Astrocyte (in vitro differentiated cells and primary cell): Measurements from ENCODE around the gene SPIB. TPM values are rescaled to one million over a fixed set of nuclear protein-coding genes. Genes with fewer than 3 reads are reported as not detected.

Source experiments
- DNase-seq: peaks from one replicate; pipeline ENCODE4 v3.0.0-alpha.2; 2010; ENCODE audit warnings: low read depth
- FAIRE-seq: peaks from 2 replicates; lab custom pipeline; 2011; peaks lifted over from hg19 to GRCh38; lab: Jason Lieb, UNC
- H2AFZ ChIP-seq: 2 replicates; pipeline ENCODE4 v1.6.0; 2012; ENCODE audit warnings: low read depth, low read length, inconsistent platforms
- H3K27ac ChIP-seq: 2 replicates; pipeline ENCODE4 v1.5.1; 2011; ENCODE audit warnings: low read depth, low read length, inconsistent platforms
- H3K27me3 ChIP-seq: 2 replicates; pipeline ENCODE4 v1.6.0; 2011; ENCODE audit warnings: low read length, inconsistent platforms; ENCODE audit not compliant: insufficient read depth
- H3K36me3 ChIP-seq: 2 replicates; pipeline ENCODE4 v1.5.1; 2011; ENCODE audit warnings: low read length, inconsistent platforms; ENCODE audit not compliant: insufficient read depth
- H3K4me1 ChIP-seq: 2 replicates; pipeline ENCODE4 v1.5.1; 2011; ENCODE audit warnings: low read length, inconsistent platforms; ENCODE audit not compliant: insufficient read depth
- H3K4me2 ChIP-seq: 2 replicates; pipeline ENCODE4 v1.6.0; 2012; ENCODE audit warnings: low read length, inconsistent platforms
- H3K4me3 ChIP-seq: 2 replicates; pipeline ENCODE4 v1.5.1; 2011; ENCODE audit warnings: low read depth, mild to moderate bottlenecking, low read length, inconsistent platforms; ENCODE audit not compliant: insufficient read depth
- H3K79me2 ChIP-seq: 2 replicates; pipeline ENCODE4 v1.6.0; 2012; ENCODE audit warnings: mild to moderate bottlenecking, low read length, inconsistent platforms; ENCODE audit not compliant: insufficient read depth
- H3K9ac ChIP-seq: 2 replicates; pipeline ENCODE4 v1.6.0; 2012; ENCODE audit warnings: mild to moderate bottlenecking, low read length, inconsistent platforms
- H3K9me3 ChIP-seq: 2 replicates; pipeline ENCODE4 v1.5.1; 2012; ENCODE audit warnings: low read depth, mild to moderate bottlenecking, low read length, inconsistent platforms; ENCODE audit not compliant: insufficient read depth
- H4K20me1 ChIP-seq: 2 replicates; pipeline ENCODE4 v1.6.0; 2012; ENCODE audit warnings: low read length, inconsistent platforms; ENCODE audit not compliant: insufficient read depth
- H3K27ac Mint-ChIP-seq: one replicate; pipeline ENCODE4 v1.8.0; 2021; ENCODE audit warnings: mild to moderate bottlenecking, mixed read lengths; ENCODE audit not compliant: unreplicated experiment
- H3K27me3 Mint-ChIP-seq: one replicate; pipeline ENCODE4 v1.8.0; 2021; ENCODE audit warnings: low read depth, mixed read lengths; ENCODE audit not compliant: unreplicated experiment
- H3K36me3 Mint-ChIP-seq: one replicate; pipeline ENCODE4 v1.8.0; 2021; ENCODE audit warnings: low read depth, mixed read lengths; ENCODE audit not compliant: unreplicated experiment
- H3K4me1 Mint-ChIP-seq: one replicate; pipeline ENCODE4 v1.8.0; 2021; ENCODE audit warnings: low read depth, mixed read lengths; ENCODE audit not compliant: unreplicated experiment
- H3K4me3 Mint-ChIP-seq: one replicate; pipeline ENCODE4 v1.8.0; 2021; ENCODE audit warnings: mild to moderate bottlenecking, moderate library complexity, mixed read lengths; ENCODE audit not compliant: unreplicated experiment
- H3K9me3 Mint-ChIP-seq: one replicate; pipeline ENCODE4 v1.8.0; 2021; ENCODE audit warnings: mild to moderate bottlenecking, mixed read lengths; ENCODE audit not compliant: unreplicated experiment
- EZH2 ChIP-seq: IDR thresholded peaks from 2 replicates; pipeline ENCODE4 v1.6.1; 2012; ENCODE audit warnings: mild to moderate bottlenecking, low read length, inconsistent platforms; ENCODE audit not compliant: insufficient read depth
- total RNA-seq: library from RNA; stranded (reverse); gene quantifications from 2 replicates; pipeline ENCODE4 v1.2.1, GENCODE V29; 2021
- TF ChIP-seq, protein P1 (sequence below): IDR thresholded peaks from 2 replicates; pipeline ENCODE4 v1.5.1; 2011; ENCODE audit warnings: low read depth, mild to moderate bottlenecking, inconsistent platforms, low read length, moderate library complexity; ENCODE audit not compliant: insufficient read depth

SPIB gene
- total RNA-seq, 1 donor from 2014 or later = 0.14 TPM

- Mint-ChIP-seq H3K27ac (no peak overlapping the region), H3K27me3 (peaks cover 3% of the 10 kb centered on the region), H3K9me3 (no peaks in the 10 kb centered on the region), H3K4me3 (no peak overlapping the region), H3K4me1 (no peaks in the 10 kb centered on the region), H3K36me3 (no peaks in the 10 kb centered on the region)
- Histone ChIP-seq H3K4me2 (no peak overlapping the region), H3K9ac (no peak overlapping the region), H3K27me3 (no peaks in the 10 kb centered on the region), H3K9me3 (no peaks in the 10 kb centered on the region), H3K79me2 (no peaks in the 10 kb centered on the region), H2AFZ (no peak overlapping the region), H3K27ac (no peak overlapping the region), H3K4me3 (no peak overlapping the region), H3K36me3 (no peaks in the 10 kb centered on the region), H3K4me1 (no peaks in the 10 kb centered on the region), H4K20me1 (no peaks in the 10 kb centered on the region)
- FAIRE-seq (no peak), DNase-seq (no peak)
- no peak for TF ChIP-seq EZH2
- TF ChIP-seq, protein P1, sequence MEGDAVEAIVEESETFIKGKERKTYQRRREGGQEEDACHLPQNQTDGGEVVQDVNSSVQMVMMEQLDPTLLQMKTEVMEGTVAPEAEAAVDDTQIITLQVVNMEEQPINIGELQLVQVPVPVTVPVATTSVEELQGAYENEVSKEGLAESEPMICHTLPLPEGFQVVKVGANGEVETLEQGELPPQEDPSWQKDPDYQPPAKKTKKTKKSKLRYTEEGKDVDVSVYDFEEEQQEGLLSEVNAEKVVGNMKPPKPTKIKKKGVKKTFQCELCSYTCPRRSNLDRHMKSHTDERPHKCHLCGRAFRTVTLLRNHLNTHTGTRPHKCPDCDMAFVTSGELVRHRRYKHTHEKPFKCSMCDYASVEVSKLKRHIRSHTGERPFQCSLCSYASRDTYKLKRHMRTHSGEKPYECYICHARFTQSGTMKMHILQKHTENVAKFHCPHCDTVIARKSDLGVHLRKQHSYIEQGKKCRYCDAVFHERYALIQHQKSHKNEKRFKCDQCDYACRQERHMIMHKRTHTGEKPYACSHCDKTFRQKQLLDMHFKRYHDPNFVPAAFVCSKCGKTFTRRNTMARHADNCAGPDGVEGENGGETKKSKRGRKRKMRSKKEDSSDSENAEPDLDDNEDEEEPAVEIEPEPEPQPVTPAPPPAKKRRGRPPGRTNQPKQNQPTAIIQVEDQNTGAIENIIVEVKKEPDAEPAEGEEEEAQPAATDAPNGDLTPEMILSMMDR = no peak
These were observed 25.3 kb downstream of the SPIB start for GRCh38 chr19:50444059-50444458.

- H3K9ac ChIP-seq = no peak overlapping the region
- no peak overlapping the region for H2AFZ ChIP-seq
- H3K9me3 ChIP-seq = no peaks in the 10 kb centered on the region
- Mint-ChIP-seq H3K27me3 (no peaks in the 10 kb centered on the region), H3K4me3 (no peak overlapping the region), H3K27ac (no peak overlapping the region), H3K9me3 (peaks cover 3% of the 10 kb centered on the region), H3K4me1 (no peaks in the 10 kb centered on the region), H3K36me3 (no peaks in the 10 kb centered on the region)
- H3K4me3 ChIP-seq = no peak overlapping the region
- DNase-seq = no peak
- H3K4me1 ChIP-seq = no peaks in the 10 kb centered on the region
- H4K20me1 ChIP-seq = no peaks in the 10 kb centered on the region
- TF ChIP-seq, protein P1 = no peak
- no peak for TF ChIP-seq EZH2
- no peaks in the 10 kb centered on the region for H3K79me2 ChIP-seq
- no peak overlapping the region for H3K4me2 ChIP-seq
- H3K27me3 ChIP-seq = no peaks in the 10 kb centered on the region
- FAIRE-seq = no peak
- no peaks in the 10 kb centered on the region for H3K36me3 ChIP-seq
- no peak overlapping the region for H3K27ac ChIP-seq
These were observed 28.3 kb downstream of the SPIB start for GRCh38 chr19:50447053-50447452.

DNA sequence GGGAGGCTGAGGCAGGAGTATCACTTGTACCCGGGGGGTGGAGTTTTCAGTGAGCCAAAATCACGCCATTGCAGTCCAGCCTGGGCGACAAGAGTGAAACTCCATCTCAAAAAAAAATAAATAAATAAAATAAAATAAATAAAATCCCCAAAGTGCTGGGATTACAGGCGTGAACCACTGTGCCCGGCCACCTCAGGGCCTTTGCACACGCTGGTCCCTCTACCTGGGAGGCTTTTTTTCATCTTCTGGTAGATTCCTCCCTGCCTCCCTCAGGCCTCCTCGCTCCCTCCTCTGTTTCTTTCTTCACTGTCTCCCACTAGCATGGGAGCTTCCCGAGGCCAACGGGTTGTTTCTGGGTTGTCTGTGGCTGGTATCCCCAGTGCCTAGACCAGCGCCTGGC is 29.0 kb downstream of the SPIB start:
- H3K9me3 Mint-ChIP-seq = peaks cover 3% of the 10 kb centered on the region
- TF ChIP-seq, protein P1 = no peak
- no peak for TF ChIP-seq EZH2
- H3K9me3 ChIP-seq = no peaks in the 10 kb centered on the region

More for the DNA sequence above, 29.0 kb downstream of the SPIB start:
- H3K27me3 Mint-ChIP-seq = no peaks in the 10 kb centered on the region
- no peak overlapping the region for H3K4me2 ChIP-seq
- no peaks in the 10 kb centered on the region for H4K20me1 ChIP-seq
- H3K27ac ChIP-seq = no peak overlapping the region
- H3K4me3 Mint-ChIP-seq = no peak overlapping the region
- H3K9ac ChIP-seq = no peak overlapping the region
- no peaks in the 10 kb centered on the region for H3K36me3 ChIP-seq
- no peak overlapping the region for H3K4me3 ChIP-seq
- FAIRE-seq = no peak
- no peak for DNase-seq
- H3K79me2 ChIP-seq = no peaks in the 10 kb centered on the region
- no peak overlapping the region for H2AFZ ChIP-seq
- H3K36me3 Mint-ChIP-seq = no peaks in the 10 kb centered on the region
- H3K4me1 ChIP-seq = no peaks in the 10 kb centered on the region
- no peaks in the 10 kb centered on the region for H3K27me3 ChIP-seq
- H3K4me1 Mint-ChIP-seq = no peaks in the 10 kb centered on the region
- H3K27ac Mint-ChIP-seq = no peak overlapping the region
